RWPE2 (cell line): ENCODE data around the gene MIR17HG.

Experiments
- ATAC-seq: fragments of 200-7000 bp; cut with Tn5 transposase; 3 replicates; pipeline ENCODE4 v1.9.1; 2021; ENCODE audit warnings: low read depth
- DNase-seq: peaks from one replicate; pipeline ENCODE4 v3.0.0-alpha.2; 2020; ENCODE audit warnings: low spot score
- H3K27ac ChIP-seq: fragments of 450-650 bp; 2 replicates; pipeline ENCODE4 v1.5.1; 2017; ENCODE audit warnings: mild to moderate bottlenecking; ENCODE audit not compliant: poor library complexity, severe bottlenecking
- H3K27me3 ChIP-seq: fragments of 250-450 bp; sonication (Bioruptor Pico); 2 replicates; pipeline ENCODE4 v1.5.1; 2021; ENCODE audit warnings: mild to moderate bottlenecking, moderate library complexity; ENCODE audit not compliant: insufficient read depth, poor library complexity, severe bottlenecking
- H3K36me3 ChIP-seq: fragments of 250-450 bp; sonication (Bioruptor Pico); 2 replicates; pipeline ENCODE4 v1.5.1; 2020; ENCODE audit warnings: low read depth, mild to moderate bottlenecking, moderate library complexity
- H3K4me1 ChIP-seq: fragments of 250-450 bp; sonication (Bioruptor Pico); 2 replicates; pipeline ENCODE4 v1.5.1; 2021; ENCODE audit warnings: mild to moderate bottlenecking, moderate library complexity; ENCODE audit not compliant: insufficient read depth, poor library complexity, severe bottlenecking
- H3K4me3 ChIP-seq: fragments of 250-450 bp; sonication (Bioruptor Pico); 2 replicates; pipeline ENCODE4 v1.5.1; 2021; ENCODE audit warnings: mild to moderate bottlenecking, moderate library complexity; ENCODE audit not compliant: severe bottlenecking
- H3K9me3 ChIP-seq: fragments of 250-450 bp; sonication (Bioruptor Pico); 2 replicates; pipeline ENCODE4 v1.5.1; 2021; ENCODE audit warnings: mild to moderate bottlenecking, moderate library complexity; ENCODE audit not compliant: severe bottlenecking
- TF ChIP-seq, protein P1 (sequence below): fragments of 450-650 bp; IDR thresholded peaks from one replicate; pipeline ENCODE4 v1.5.1; 2017; ENCODE audit warnings: mild to moderate bottlenecking, moderate library complexity; ENCODE audit not compliant: poor library complexity, severe bottlenecking

The MIR17HG gene

DNA sequence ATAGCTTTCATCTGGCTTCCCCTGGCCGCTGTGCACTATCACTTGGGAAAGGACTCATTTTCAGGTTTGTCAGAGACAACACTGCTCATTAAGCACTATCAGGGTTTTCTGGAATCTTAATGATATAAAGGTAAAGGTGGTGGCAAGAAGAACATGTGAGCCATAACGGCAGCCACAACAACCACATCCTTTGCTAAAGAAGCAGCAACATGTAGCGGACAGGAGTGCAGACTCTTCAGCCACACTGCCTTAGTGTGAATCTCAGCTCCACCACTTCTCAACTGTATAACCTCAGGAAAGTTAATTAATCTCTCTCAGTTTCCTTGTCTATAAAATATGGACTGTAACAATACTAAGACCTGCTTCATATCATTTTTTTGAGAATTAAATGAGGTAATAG is 24.1 kb upstream of the MIR17HG start:
- TF ChIP-seq, protein P1, sequence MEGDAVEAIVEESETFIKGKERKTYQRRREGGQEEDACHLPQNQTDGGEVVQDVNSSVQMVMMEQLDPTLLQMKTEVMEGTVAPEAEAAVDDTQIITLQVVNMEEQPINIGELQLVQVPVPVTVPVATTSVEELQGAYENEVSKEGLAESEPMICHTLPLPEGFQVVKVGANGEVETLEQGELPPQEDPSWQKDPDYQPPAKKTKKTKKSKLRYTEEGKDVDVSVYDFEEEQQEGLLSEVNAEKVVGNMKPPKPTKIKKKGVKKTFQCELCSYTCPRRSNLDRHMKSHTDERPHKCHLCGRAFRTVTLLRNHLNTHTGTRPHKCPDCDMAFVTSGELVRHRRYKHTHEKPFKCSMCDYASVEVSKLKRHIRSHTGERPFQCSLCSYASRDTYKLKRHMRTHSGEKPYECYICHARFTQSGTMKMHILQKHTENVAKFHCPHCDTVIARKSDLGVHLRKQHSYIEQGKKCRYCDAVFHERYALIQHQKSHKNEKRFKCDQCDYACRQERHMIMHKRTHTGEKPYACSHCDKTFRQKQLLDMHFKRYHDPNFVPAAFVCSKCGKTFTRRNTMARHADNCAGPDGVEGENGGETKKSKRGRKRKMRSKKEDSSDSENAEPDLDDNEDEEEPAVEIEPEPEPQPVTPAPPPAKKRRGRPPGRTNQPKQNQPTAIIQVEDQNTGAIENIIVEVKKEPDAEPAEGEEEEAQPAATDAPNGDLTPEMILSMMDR, result no peak
- no peak for ATAC-seq
- H3K36me3 ChIP-seq, result no peaks in the 10 kb centered on the region

DNA sequence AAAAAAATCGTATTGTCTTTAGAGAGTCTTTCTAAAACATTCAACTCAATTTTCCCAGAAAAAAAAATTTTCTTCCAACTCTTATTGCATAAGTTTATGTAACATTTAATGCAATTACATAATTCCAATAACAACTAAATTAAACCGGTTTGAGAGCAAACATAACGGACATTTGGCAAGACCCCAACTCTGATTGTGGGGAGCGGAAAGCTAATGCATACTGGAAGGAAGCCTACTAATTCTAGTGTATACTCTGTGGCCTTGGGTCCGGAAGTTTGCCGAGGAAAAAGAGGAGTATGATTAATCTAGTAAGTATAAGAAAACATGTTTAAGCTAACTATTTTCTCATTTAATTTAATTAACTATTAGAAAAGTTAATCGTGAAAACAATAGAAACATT is 21.3 kb upstream of the MIR17HG start:
- no peaks in the 10 kb centered on the region for H3K4me1 ChIP-seq
- H3K9me3 ChIP-seq, result no peaks in the 10 kb centered on the region
- ATAC-seq (no peak), DNase-seq (no peak)
- H3K36me3 ChIP-seq, result no peaks in the 10 kb centered on the region
- H3K27ac ChIP-seq, result no peak overlapping the region
- TF ChIP-seq, protein P1, result no peak
- no peak overlapping the region for H3K4me3 ChIP-seq
- peaks cover 28% of the 10 kb centered on the region for H3K27me3 ChIP-seq

More for the DNA sequence above, 24.1 kb upstream of the MIR17HG start:
- no peak overlapping the region for H3K27ac ChIP-seq
- H3K4me3 ChIP-seq, result no peak overlapping the region
- no peaks in the 10 kb centered on the region for H3K4me1 ChIP-seq
- H3K9me3 ChIP-seq, result no peaks in the 10 kb centered on the region
- DNase-seq, result no peak
- peaks cover 15% of the 10 kb centered on the region for H3K27me3 ChIP-seq

DNA sequence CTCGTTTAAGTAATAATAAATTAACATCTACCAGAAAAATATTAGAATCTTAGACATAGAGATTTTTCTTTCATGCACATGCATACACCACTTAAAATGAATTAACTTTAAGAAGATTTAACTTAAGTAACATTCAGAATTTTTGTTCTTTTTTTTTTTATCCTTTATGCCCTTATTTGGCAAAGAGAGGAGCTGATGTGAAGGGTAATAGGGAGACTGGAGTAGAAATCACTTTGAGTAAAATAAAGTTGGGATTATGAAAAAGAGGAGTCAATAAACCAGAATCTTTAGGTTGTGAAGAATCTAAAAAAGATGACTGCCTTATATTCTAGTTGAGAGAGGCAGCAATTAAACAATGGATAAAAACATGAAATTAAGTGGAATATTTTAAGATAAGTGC is 18.8 kb upstream of the MIR17HG start:
- H3K27ac ChIP-seq, result no peak overlapping the region
- no peak for ATAC-seq
- no peak overlapping the region for H3K4me3 ChIP-seq
- no peak for DNase-seq
- TF ChIP-seq, protein P1, result no peak
- H3K9me3 ChIP-seq, result no peaks in the 10 kb centered on the region
- no peaks in the 10 kb centered on the region for H3K4me1 ChIP-seq
- no peaks in the 10 kb centered on the region for H3K36me3 ChIP-seq
- H3K27me3 ChIP-seq, result peaks cover 25% of the 10 kb centered on the region

DNA sequence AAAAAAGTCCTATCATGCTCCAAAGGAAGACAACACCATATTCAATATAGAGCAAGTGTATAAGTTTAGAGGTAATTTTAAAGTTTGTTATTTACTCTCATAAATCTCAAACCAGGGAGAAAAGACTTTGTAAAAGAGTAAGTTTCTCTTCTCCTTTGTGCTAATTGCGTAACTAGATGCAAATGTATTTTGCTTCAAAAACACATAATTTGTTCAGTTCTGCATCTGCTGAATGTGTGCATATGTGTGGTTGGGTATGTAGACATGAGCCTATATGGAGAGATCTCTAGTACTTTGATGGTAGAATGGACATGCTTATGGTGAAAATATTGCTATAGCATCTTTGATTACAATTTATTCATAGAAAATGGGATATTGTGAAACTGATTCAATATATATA is 17.8 kb upstream of the MIR17HG start:
- Histone ChIP-seq H3K4me3 (no peak overlapping the region), H3K36me3 (no peaks in the 10 kb centered on the region), H3K4me1 (no peaks in the 10 kb centered on the region), H3K27ac (no peak overlapping the region), H3K9me3 (no peaks in the 10 kb centered on the region), H3K27me3 (peaks cover 25% of the 10 kb centered on the region)
- DNase-seq (no peak), ATAC-seq (no peak)
- TF ChIP-seq, protein P1, result no peak

DNA sequence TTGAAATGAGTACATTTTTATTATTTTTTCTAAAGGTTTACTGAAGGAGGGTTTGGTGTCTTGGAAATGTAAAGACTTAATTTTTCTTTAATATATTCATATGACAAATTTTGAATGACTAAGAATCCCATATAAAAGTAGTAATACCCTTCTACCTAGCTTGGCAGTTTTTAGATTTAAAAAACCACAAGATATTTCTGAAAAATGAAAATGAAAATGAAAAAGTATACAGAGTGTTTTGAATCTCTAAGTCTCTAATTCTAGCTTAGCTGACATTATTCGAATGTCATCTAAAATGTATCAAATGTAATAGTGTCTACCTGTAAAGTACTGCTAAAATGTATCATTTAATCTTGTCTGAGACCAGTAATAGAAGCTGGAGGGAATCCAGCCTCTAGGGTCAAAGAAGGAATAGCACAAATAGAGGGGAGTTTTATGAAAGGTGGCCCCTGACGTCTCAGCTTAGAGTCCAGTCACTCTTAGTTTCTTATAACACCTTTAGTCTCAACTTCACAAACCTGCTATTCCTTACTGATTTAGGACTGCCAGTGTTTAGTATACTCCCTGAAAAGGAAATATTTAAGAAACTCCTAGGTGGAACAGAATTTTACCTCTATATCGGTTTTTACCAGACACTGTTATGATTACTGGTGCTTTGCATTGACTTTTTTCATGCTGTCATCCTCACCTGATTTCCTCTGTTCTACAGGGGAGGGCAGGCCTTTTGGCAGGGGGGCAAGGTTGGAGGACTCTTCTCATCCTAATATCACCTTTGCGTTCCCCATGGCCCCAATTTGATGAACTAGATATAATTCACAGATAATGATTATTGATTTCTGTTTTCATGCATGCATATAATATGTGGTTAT is 16.2 kb upstream of the MIR17HG start:
- no peak for ATAC-seq
- no peaks in the 10 kb centered on the region for H3K4me1 ChIP-seq
- H3K4me3 ChIP-seq, result no peak overlapping the region

More for the DNA sequence above, 16.2 kb upstream of the MIR17HG start:
- H3K27ac ChIP-seq, result no peak overlapping the region
- no peak for DNase-seq
- TF ChIP-seq, protein P1, result no peak
- no peaks in the 10 kb centered on the region for H3K36me3 ChIP-seq
- no peaks in the 10 kb centered on the region for H3K9me3 ChIP-seq
- H3K27me3 ChIP-seq, result peaks cover 25% of the 10 kb centered on the region
